H9 (cell line): ENCODE measurements around the gene ACER1. TPM values are rescaled to one million over a fixed set of nuclear protein-coding genes. Genes with fewer than 3 reads are reported as not detected.
"Not testable (repeated sequence)": the region's sequence is repeated elsewhere in the genome, so short reads cannot be mapped to it uniquely, and the experiment has no call there.

ENCODE experiments used
- DNase-seq: peaks from one replicate; pipeline ENCODE4 v3.0.0-alpha.2; 2017
- H2AFZ ChIP-seq: one replicate; pipeline ENCODE4 v1.6.1; 2013; ENCODE audit warnings: mild to moderate bottlenecking, low read length, control low read depth, moderate library complexity
- H2AK5ac ChIP-seq: 2 replicates; pipeline ENCODE4 v1.6.1; 2013; ENCODE audit warnings: low read length, control low read depth, mixed read lengths; ENCODE audit not compliant: insufficient read length
- H2BK120ac ChIP-seq: one replicate; pipeline ENCODE4 v1.6.1; 2013; ENCODE audit warnings: low read depth, mild to moderate bottlenecking, low read length, control low read depth, inconsistent platforms; ENCODE audit not compliant: poor library complexity, severe bottlenecking
- H2BK12ac ChIP-seq: 2 replicates; pipeline ENCODE4 v1.6.1; 2013; ENCODE audit warnings: low read length, control low read depth, mixed read lengths, low read depth; ENCODE audit not compliant: insufficient read length
- H2BK15ac ChIP-seq: 2 replicates; pipeline ENCODE4 v1.6.1; 2013; ENCODE audit warnings: low read depth, low read length, control low read depth
- H2BK20ac ChIP-seq: one replicate; pipeline ENCODE4 v1.6.1; 2013; ENCODE audit warnings: low read depth, mild to moderate bottlenecking, low read length, control low read depth, inconsistent platforms; ENCODE audit not compliant: poor library complexity, severe bottlenecking
- H2BK5ac ChIP-seq: 2 replicates; pipeline ENCODE4 v1.6.1; 2013; ENCODE audit warnings: low read length, control low read depth, mixed read lengths; ENCODE audit not compliant: insufficient read length
- H3K14ac ChIP-seq: 2 replicates; pipeline ENCODE4 v1.6.1; 2013; ENCODE audit warnings: low read length, control low read depth; ENCODE audit not compliant: insufficient read depth
- H3K18ac ChIP-seq: 2 replicates; pipeline ENCODE4 v1.6.1; 2013; ENCODE audit warnings: low read depth, mild to moderate bottlenecking, mixed read lengths, low read length, control low read depth; ENCODE audit not compliant: insufficient read length
- H3K23ac ChIP-seq: 2 replicates; pipeline ENCODE4 v1.6.1; 2013; ENCODE audit warnings: low read length, control low read depth, mixed read lengths, low read depth; ENCODE audit not compliant: insufficient read length
- H3K23me2 ChIP-seq: 2 replicates; pipeline ENCODE4 v1.6.1; 2013; ENCODE audit warnings: low read depth, mild to moderate bottlenecking, mixed read lengths, low read length, control low read depth; ENCODE audit not compliant: insufficient read length, poor library complexity, severe bottlenecking
- H3K27ac ChIP-seq: 2 replicates; pipeline ENCODE4 v1.5.1; 2013; ENCODE audit warnings: low read length, control low read depth, mixed read lengths, low read depth; ENCODE audit not compliant: insufficient read length
- H3K27me3 ChIP-seq: 2 replicates; pipeline ENCODE4 v1.6.1; 2013; ENCODE audit warnings: low read length, control low read depth, inconsistent platforms; ENCODE audit not compliant: insufficient read depth
- H3K4ac ChIP-seq: 2 replicates; pipeline ENCODE4 v1.6.1; 2013; ENCODE audit warnings: low read depth, mild to moderate bottlenecking, control low read depth, inconsistent platforms, low read length, moderate library complexity
- H3K4me1 ChIP-seq: 2 replicates; pipeline ENCODE4 v1.6.1; 2013; ENCODE audit warnings: low read length, control low read depth, inconsistent platforms; ENCODE audit not compliant: insufficient read depth
- H3K4me2 ChIP-seq: 2 replicates; pipeline ENCODE4 v1.6.1; 2013; ENCODE audit warnings: low read length, control low read depth, mixed read lengths; ENCODE audit not compliant: insufficient read length, insufficient read depth
- H3K56ac ChIP-seq: 2 replicates; pipeline ENCODE4 v1.6.1; 2013; ENCODE audit warnings: low read depth, mild to moderate bottlenecking, mixed read lengths, low read length, control low read depth; ENCODE audit not compliant: insufficient read length
- H3K79me1 ChIP-seq: 2 replicates; pipeline ENCODE4 v1.6.1; 2013; ENCODE audit warnings: low read depth, mild to moderate bottlenecking, moderate library complexity, low read length, control low read depth, inconsistent platforms; ENCODE audit not compliant: insufficient read depth, poor library complexity, severe bottlenecking
- H3K79me2 ChIP-seq: 2 replicates; pipeline ENCODE4 v1.6.1; 2013; ENCODE audit warnings: low read length, control low read depth, inconsistent platforms; ENCODE audit not compliant: insufficient read depth
- H3K9ac ChIP-seq: 2 replicates; pipeline ENCODE4 v1.6.1; 2013; ENCODE audit warnings: low read length, control low read depth, mixed read lengths; ENCODE audit not compliant: insufficient read length; ENCODE audit errors: extremely low read depth
- H3K9me3 ChIP-seq: one replicate; pipeline ENCODE4 v1.6.1; 2013; ENCODE audit warnings: low read depth, low read length, inconsistent platforms; ENCODE audit not compliant: control insufficient read depth
- H3T11ph ChIP-seq: one replicate; pipeline ENCODE4 v1.6.1; 2013; ENCODE audit warnings: mild to moderate bottlenecking, low read length, control low read depth, inconsistent platforms
- H4K20me1 ChIP-seq: one replicate; pipeline ENCODE4 v1.6.1; 2013; ENCODE audit not compliant: control insufficient read depth, insufficient read length, insufficient read depth
- H4K5ac ChIP-seq: 2 replicates; pipeline ENCODE4 v1.6.1; 2013; ENCODE audit warnings: low read depth, mild to moderate bottlenecking, mixed read lengths, low read length, control low read depth; ENCODE audit not compliant: insufficient read length
- H4K8ac ChIP-seq: replicated peaks from 2 replicates; pipeline ENCODE4 v1.6.1; 2013; ENCODE audit warnings: low read length, control low read depth, mixed read lengths, low read depth; ENCODE audit not compliant: insufficient read length
- H4K91ac ChIP-seq: 2 replicates; pipeline ENCODE4 v1.6.1; 2013; ENCODE audit warnings: low read depth, mild to moderate bottlenecking, moderate library complexity, mixed read lengths, low read length, control low read depth; ENCODE audit not compliant: insufficient read length
- H3K27ac Mint-ChIP-seq, 3 experiments: 2 replicates in 2 of 3; 3 replicates in 1 of 3; pipeline ENCODE4 v1.8.0; 2020 to 2021; ENCODE audit warnings: mixed read lengths in 3 of 3, mild to moderate bottlenecking in 1 of 3, moderate library complexity in 1 of 3
- H3K27me3 Mint-ChIP-seq: 2 replicates; pipeline ENCODE4 v1.8.0; 2021; ENCODE audit warnings: low read depth, mild to moderate bottlenecking, moderate library complexity, mixed read lengths
- H3K36me3 Mint-ChIP-seq, 3 experiments: 2 replicates in 2 of 3; 3 replicates in 1 of 3; pipeline ENCODE4 v1.8.0; 2020 to 2021; ENCODE audit warnings: low read depth in 3 of 3, mixed read lengths in 3 of 3; ENCODE audit not compliant: insufficient read depth in 1 of 3
- H3K4me1 Mint-ChIP-seq, 2 experiments: 2 replicates each; pipeline ENCODE4 v1.8.0; 2020; ENCODE audit warnings: mixed read lengths in 2 of 2
- H3K4me3 Mint-ChIP-seq, 2 experiments: 2 replicates in 1 of 2; 3 replicates in 1 of 2; pipeline ENCODE4 v1.8.0; 2020 to 2021; ENCODE audit warnings: mild to moderate bottlenecking in 2 of 2, mixed read lengths in 2 of 2, moderate library complexity in 1 of 2
- H3K9me3 Mint-ChIP-seq, 2 experiments: 2 replicates in 1 of 2; 3 replicates in 1 of 2; pipeline ENCODE4 v1.8.0; 2020; ENCODE audit warnings: mild to moderate bottlenecking in 2 of 2, mixed read lengths in 2 of 2, moderate library complexity in 1 of 2
- WGBS: extraction: QIAGEN DNeasy Blood & Tissue Kit; methylation state at CpG from one replicate; pipeline ENCODE4 v1.1.7; 2013; ENCODE audit warnings: missing lambda C conversion rate, low lambda C conversion rate, mixed read lengths; ENCODE audit not compliant: insufficient read length; ENCODE audit errors: extremely low coverage; 5-methylcytosine and 5-hydroxymethylcytosine counted together
- total RNA-seq: library from RNA; stranded (reverse); gene quantifications from 2 replicates; pipeline ENCODE4 v1.2.1, GENCODE V29; 2021
- TF ChIP-seq, protein P1 (sequence below): fragments of 200-600 bp; sonication (generic); conservative IDR thresholded peaks from 3 replicates; pipeline ENCODE4 v1.8.0; 2021; ENCODE audit warnings: antibody characterized with exemption, mild to moderate bottlenecking

The ACER1 gene
- total RNA-seq, 1 experiment from 2014 or later: not detected

DNA sequence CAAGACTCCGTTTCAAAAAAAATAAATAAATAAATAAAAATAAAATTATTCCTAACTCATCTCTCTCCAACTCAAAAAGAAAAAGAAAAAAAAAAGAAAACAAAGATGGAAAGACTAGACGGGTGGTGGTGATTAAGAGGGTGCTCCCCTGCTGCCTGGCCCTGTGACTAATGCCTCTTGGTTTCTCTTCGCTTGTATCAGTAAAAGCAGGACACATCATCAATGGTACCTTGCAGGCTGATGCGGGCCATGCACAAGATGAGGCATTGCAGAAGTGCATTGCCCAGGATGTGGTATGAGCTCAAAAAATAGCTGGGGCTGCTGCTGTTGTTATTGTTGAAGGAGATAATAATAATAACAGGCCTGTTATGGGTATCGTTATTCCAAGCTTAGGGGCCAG, 14.6 kb downstream of the ACER1 start:
- Histone ChIP-seq H3K27ac (no peak overlapping the region), H4K91ac (no peak overlapping the region), H3K56ac (no peak overlapping the region), H2BK15ac (no peak overlapping the region), H3T11ph (no peak overlapping the region), H3K14ac (no peak overlapping the region), H3K79me2 (no peaks in the 10 kb centered on the region), H3K18ac (no peak overlapping the region), H2BK120ac (no peak overlapping the region), H2BK20ac (no peak overlapping the region), H3K9me3 (no peaks in the 10 kb centered on the region), H2BK12ac (no peak overlapping the region), H3K27me3 (no peaks in the 10 kb centered on the region), H4K5ac (no peak overlapping the region), H3K4me1 (no peaks in the 10 kb centered on the region), H2BK5ac (no peak overlapping the region), H3K79me1 (no peaks in the 10 kb centered on the region), H2AK5ac (no peak overlapping the region), H3K23me2 (no peaks in the 10 kb centered on the region), H4K20me1 (no peaks in the 10 kb centered on the region), H2AFZ (no peak overlapping the region), H4K8ac (no peak overlapping the region), H3K4me2 (no peak overlapping the region), H3K4ac (no peak overlapping the region), H3K23ac (no peak overlapping the region), H3K9ac (no peak overlapping the region)
- DNase-seq: no peak
- H3K9me3 Mint-ChIP-seq: peaks cover 13 to 70% of the 10 kb centered on the region in 2 experiments
- H3K36me3 Mint-ChIP-seq: peaks cover 0 to 5% (median 0%) of the 10 kb centered on the region in 3 experiments; a peak in 2 of 7 replicates
- no peaks in the 10 kb centered on the region for H3K4me1 Mint-ChIP-seq
- H3K4me3 Mint-ChIP-seq: no peak overlapping the region
- no CpG with 5 or more reads among the region's 5 CpGs for WGBS
- TF ChIP-seq, protein P1, sequence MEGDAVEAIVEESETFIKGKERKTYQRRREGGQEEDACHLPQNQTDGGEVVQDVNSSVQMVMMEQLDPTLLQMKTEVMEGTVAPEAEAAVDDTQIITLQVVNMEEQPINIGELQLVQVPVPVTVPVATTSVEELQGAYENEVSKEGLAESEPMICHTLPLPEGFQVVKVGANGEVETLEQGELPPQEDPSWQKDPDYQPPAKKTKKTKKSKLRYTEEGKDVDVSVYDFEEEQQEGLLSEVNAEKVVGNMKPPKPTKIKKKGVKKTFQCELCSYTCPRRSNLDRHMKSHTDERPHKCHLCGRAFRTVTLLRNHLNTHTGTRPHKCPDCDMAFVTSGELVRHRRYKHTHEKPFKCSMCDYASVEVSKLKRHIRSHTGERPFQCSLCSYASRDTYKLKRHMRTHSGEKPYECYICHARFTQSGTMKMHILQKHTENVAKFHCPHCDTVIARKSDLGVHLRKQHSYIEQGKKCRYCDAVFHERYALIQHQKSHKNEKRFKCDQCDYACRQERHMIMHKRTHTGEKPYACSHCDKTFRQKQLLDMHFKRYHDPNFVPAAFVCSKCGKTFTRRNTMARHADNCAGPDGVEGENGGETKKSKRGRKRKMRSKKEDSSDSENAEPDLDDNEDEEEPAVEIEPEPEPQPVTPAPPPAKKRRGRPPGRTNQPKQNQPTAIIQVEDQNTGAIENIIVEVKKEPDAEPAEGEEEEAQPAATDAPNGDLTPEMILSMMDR: no peak
- H3K27ac Mint-ChIP-seq: no peak overlapping the region
- H3K27me3 Mint-ChIP-seq: peaks cover 35% of the 10 kb centered on the region

DNA sequence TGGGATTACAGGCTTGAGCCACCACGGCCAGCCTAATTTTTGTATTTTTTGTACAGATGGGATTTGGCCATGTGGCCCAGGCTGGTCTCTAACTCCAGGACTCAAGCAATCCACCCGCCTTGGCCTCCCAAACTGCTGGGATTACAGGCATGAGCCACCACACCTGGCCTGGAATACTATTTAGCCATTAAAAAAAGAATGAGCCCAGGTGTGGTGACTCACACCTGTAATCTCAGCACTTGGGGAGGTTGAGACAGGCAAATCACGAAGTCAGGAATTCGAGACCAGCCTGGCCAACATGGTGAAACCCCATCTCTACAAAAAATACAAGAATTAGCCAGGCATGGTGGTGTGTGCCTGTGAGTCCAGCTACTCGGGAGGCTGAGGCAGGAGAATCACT, 17.8 kb downstream of the ACER1 start:
- not testable (repeated sequence) for H3K9ac ChIP-seq, H2BK20ac ChIP-seq, H3K4me2 ChIP-seq, H4K5ac ChIP-seq, H3K27ac Mint-ChIP-seq, H3K79me2 ChIP-seq, H3K4me3 Mint-ChIP-seq, H3K36me3 Mint-ChIP-seq, H4K8ac ChIP-seq, H4K91ac ChIP-seq, H3K56ac ChIP-seq, H2AK5ac ChIP-seq, H2BK12ac ChIP-seq, H4K20me1 ChIP-seq, H3K4me1 Mint-ChIP-seq, H3K18ac ChIP-seq, H3K4ac ChIP-seq, H3K27me3 ChIP-seq, H3K23ac ChIP-seq, H2BK5ac ChIP-seq, DNase-seq, H3K27ac ChIP-seq, H3K23me2 ChIP-seq, H2BK15ac ChIP-seq, H2BK120ac ChIP-seq, H3K14ac ChIP-seq, H2AFZ ChIP-seq, H3K9me3 ChIP-seq, H3K4me1 ChIP-seq, H3K79me1 ChIP-seq, H3T11ph ChIP-seq
- H3K9me3 Mint-ChIP-seq: peaks cover 17 to 73% of the 10 kb centered on the region in 2 experiments
- WGBS: no CpG with 5 or more reads among the region's 5 CpGs
- peaks cover 42% of the 10 kb centered on the region for H3K27me3 Mint-ChIP-seq
